ENCODE results near the gene COPG1. TPM values are rescaled to one million over a fixed set of nuclear protein-coding genes. Genes with fewer than 3 reads are reported as not detected.

Gene COPG1
- total and polyA plus RNA-seq, 2 donors (not counting 3 experiments of a cell fraction or from before 2014, with no cell fraction given) = 112 to 202 TPM

DNA sequence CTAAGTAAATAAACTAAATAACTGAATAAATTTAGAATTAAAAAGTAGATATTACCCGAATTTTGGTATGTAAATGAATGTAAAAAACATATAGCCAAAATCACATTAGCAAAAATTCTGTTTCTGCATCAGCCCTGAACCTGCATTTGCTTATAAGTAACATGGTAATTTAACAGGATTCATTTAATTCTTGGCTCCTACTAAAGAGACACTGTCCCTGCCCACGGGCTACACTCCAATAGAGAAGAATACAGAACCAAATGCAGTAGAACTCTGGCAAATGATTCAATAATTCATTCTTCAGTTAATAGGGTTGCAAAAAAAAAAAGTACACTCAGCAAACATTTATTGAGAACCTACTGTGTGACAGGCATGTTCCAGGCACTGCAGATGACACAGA lies 44.9 kb upstream of the COPG1 start:
- CTCF ChIA-PET = interaction anchor here (1.2 to 1.5 kb wide), 2 partner anchors 9 to 13 kb away, joined by 3 read pairs; no protein-coding TSS in a partner anchor
- H3K27me3 ChIP-seq (ENCODE audit: control insufficient read depth in 2 of 2, insufficient read depth in 2 of 2, low read length in 2 of 2) = no peaks in the 10 kb centered on the region
- no peak for TF ChIP-seq POLR2A (IDR thresholded peaks at IDR 0.05; ENCODE audit: low read depth, low read length)
- TF ChIP-seq JUN (IDR thresholded peaks at IDR 0.05; ENCODE audit: borderline replicate concordance, insufficient read depth, insufficient read length, low read depth) = no peak
- no peak for TF ChIP-seq MYC (IDR thresholded peaks at IDR 0.05; ENCODE audit: low read depth, low read length)
- TF ChIP-seq EZH2 (IDR thresholded peaks at IDR 0.05; ENCODE audit: borderline replicate concordance, low read depth, low read length, severe bottlenecking) = no peak
- TF ChIP-seq POLR2AphosphoS5 (IDR thresholded peaks at IDR 0.05; ENCODE audit: insufficient read depth, low read depth, low read length) = no peak
- TF ChIP-seq, protein P1, sequence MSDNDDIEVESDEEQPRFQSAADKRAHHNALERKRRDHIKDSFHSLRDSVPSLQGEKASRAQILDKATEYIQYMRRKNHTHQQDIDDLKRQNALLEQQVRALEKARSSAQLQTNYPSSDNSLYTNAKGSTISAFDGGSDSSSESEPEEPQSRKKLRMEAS (IDR thresholded peaks at IDR 0.05; ENCODE audit: insufficient read depth, insufficient read length) = no peak
- no peak for TF ChIP-seq FOS (IDR thresholded peaks at IDR 0.05; ENCODE audit: borderline replicate concordance, insufficient read depth, low read length)
- TF ChIP-seq, protein P2, sequence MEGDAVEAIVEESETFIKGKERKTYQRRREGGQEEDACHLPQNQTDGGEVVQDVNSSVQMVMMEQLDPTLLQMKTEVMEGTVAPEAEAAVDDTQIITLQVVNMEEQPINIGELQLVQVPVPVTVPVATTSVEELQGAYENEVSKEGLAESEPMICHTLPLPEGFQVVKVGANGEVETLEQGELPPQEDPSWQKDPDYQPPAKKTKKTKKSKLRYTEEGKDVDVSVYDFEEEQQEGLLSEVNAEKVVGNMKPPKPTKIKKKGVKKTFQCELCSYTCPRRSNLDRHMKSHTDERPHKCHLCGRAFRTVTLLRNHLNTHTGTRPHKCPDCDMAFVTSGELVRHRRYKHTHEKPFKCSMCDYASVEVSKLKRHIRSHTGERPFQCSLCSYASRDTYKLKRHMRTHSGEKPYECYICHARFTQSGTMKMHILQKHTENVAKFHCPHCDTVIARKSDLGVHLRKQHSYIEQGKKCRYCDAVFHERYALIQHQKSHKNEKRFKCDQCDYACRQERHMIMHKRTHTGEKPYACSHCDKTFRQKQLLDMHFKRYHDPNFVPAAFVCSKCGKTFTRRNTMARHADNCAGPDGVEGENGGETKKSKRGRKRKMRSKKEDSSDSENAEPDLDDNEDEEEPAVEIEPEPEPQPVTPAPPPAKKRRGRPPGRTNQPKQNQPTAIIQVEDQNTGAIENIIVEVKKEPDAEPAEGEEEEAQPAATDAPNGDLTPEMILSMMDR (IDR thresholded peaks at IDR 0.05; ENCODE audit: extremely low read depth in 1 of 2, insufficient read depth in 1 of 2, low read depth in 1 of 2, low read length in 2 of 2) = no peak
- no peak for TF ChIP-seq GATA2 (IDR thresholded peaks at IDR 0.05; ENCODE audit: insufficient read depth, insufficient read length, low read depth, low read length)
- no peak for FAIRE-seq
- dilution Hi-C loops (cut with MboI; ENCODE audit: extremely low pct_ligation_motif_present, low sequenced_read_pairs) (no loop called here), intact Hi-C loops (cut with micrococcal nuclease) (no loop called here)
- no peak overlapping the region for H3K27ac ChIP-seq (ENCODE audit: insufficient read depth, low read depth, low read length)
- no peaks in the 10 kb centered on the region for H3K9me3 ChIP-seq (replicated peaks; ENCODE audit: control insufficient read depth, insufficient read depth, low read length)
- DNase-seq (ENCODE audit: low read depth, low spot score) = no peak
- no peaks in the 10 kb centered on the region for H3K79me2 ChIP-seq (ENCODE audit: control insufficient read depth, insufficient read depth, low read length)
- POLR2A ChIA-PET = no interaction called here
- H3K36me3 ChIP-seq (ENCODE audit: control insufficient read depth in 2 of 2, extremely low read depth in 1 of 2, insufficient read depth in 2 of 2, low read length in 2 of 2) = no peaks in the 10 kb centered on the region
- no peaks in the 10 kb centered on the region for H3K9me1 ChIP-seq (replicated peaks; ENCODE audit: control insufficient read depth, extremely low read depth, insufficient read depth, low read length)
- H3K4me1 ChIP-seq (ENCODE audit: control insufficient read depth, extremely low read depth, insufficient read depth, low read length) = no peaks in the 10 kb centered on the region
- no peak overlapping the region for H3K4me3 ChIP-seq (replicated peaks in 1 of 3; ENCODE audit: insufficient read depth in 1 of 3, low read depth in 1 of 3, low read length in 3 of 3)
- H4K20me1 ChIP-seq (replicated peaks; ENCODE audit: control insufficient read depth, extremely low read depth, insufficient read depth, low read length) = no peaks in the 10 kb centered on the region
- H2AFZ ChIP-seq (ENCODE audit: low read depth, low read length) = no peak overlapping the region
- no TSS peak for BruUV-seq (replicated peaks)
- H3K9ac ChIP-seq (replicated peaks; ENCODE audit: extremely low read depth, insufficient read depth, low read length) = no peak overlapping the region
- no peak overlapping the region for H3K4me2 ChIP-seq (ENCODE audit: insufficient read depth, low read length)
